ENCODE data around the gene AUH.

DNA sequence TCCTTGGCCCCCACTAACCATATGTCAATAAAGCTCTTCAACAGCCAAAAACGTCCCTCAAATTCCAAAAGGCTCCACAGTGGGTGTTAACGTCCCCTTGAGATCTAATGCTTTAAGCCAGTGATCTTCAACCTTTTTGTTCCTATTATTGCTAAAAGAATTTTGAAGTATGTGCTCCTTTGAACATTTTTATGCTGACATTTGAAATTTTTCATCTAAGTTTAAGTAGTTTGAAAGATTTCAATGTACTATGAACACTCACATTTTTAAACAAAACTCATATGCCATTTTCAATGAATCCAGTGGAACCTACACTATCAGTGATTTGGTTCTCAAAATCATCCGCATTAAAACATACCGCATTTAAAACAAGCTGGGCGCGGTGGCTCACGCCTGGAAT, 29.9 kb downstream of the AUH start:
- TF ChIP-seq POLR2AphosphoS5 (IDR thresholded peaks at IDR 0.05; ENCODE audit: low read depth) = no peak
- no peak for TF ChIP-seq CTCF (IDR thresholded peaks at IDR 0.05; ENCODE audit: insufficient read depth, low read length)
- TF ChIP-seq REST (IDR thresholded peaks at IDR 0.05; ENCODE audit: insufficient replicate concordance, low read depth) = no peak
